B cell (primary cell): ENCODE measurements around the gene NDRG3. TPM values are rescaled to one million over a fixed set of nuclear protein-coding genes. Genes with fewer than 3 reads are reported as not detected.

Experiments used
- ATAC-seq: fragments of 200-7000 bp; cut with Tn5 transposase; one replicate; pipeline ENCODE4 v1.10.0; 2021; ENCODE audit warnings: low read depth, mild to moderate bottlenecking, moderate number of reproducible peaks, moderate library complexity
- CTCF ChIA-PET: fragments of 350-600 bp; sonication (Branson Sonifier 250); formaldehyde crosslinking; loops from one replicate; lab custom pipeline; 2021; ENCODE audit warnings: antibody characterized with exemption, inconsistent platforms; lab: Charles Lee
- POLR2A ChIA-PET: fragments of 350-600 bp; sonication (Branson Sonifier 250); formaldehyde crosslinking; loops from one replicate; lab custom pipeline; 2021; ENCODE audit warnings: antibody characterized with exemption; lab: Charles Lee
- DNase-seq: peaks from one replicate; pipeline ENCODE4 v3.0.0; 2013
- H2AFZ ChIP-seq: 2 replicates; pipeline ENCODE4 v1.6.1; 2012; ENCODE audit warnings: mild to moderate bottlenecking, low read depth, low read length; ENCODE audit not compliant: insufficient read depth, poor library complexity, severe bottlenecking
- H3K27ac ChIP-seq, 2 donors: 1 replicate in 1 of 2; 2 replicates in 1 of 2; pipeline ENCODE4 v1.5.1; 2012 to 2013; ENCODE audit warnings: low read length in 2 of 2, mild to moderate bottlenecking in 2 of 2, moderate library complexity in 1 of 2
- H3K27me3 ChIP-seq, 4 experiments: fragments of 200-600 bp in 1 of 4; sonication (generic) in 1 of 4; replicated peaks in 1 of 4; 1 replicate in 2 of 4; 2 replicates in 2 of 4; pipeline versions ENCODE4 v1.6.1 to v1.7.0; 2013 to 2016; ENCODE audit warnings: low read length in 3 of 4, mild to moderate bottlenecking in 2 of 4, mixed read lengths in 1 of 4, moderate library complexity in 1 of 4; ENCODE audit not compliant: insufficient read depth in 4 of 4, control insufficient read depth in 3 of 4; ENCODE audit errors: control extremely low read depth in 1 of 4
- H3K36me3 ChIP-seq, 2 experiments: replicated peaks in 1 of 2; 1 replicate in 1 of 2; 2 replicates in 1 of 2; pipeline versions ENCODE4 v1.6.1 to v1.7.1; 2013; ENCODE audit warnings: low read length in 1 of 2; ENCODE audit not compliant: insufficient read depth in 2 of 2, control insufficient read depth in 1 of 2; ENCODE audit errors: control extremely low read depth in 1 of 2, extremely low read depth in 1 of 2
- H3K4me1 ChIP-seq, 2 donors: fragments of 200-600 bp in 1 of 2; sonication (generic) in 1 of 2; 1 replicate in 1 of 2; 2 replicates in 1 of 2; pipeline versions ENCODE4 v1.5.1 to v1.6.1; 2013 to 2017; ENCODE audit warnings: low read length in 2 of 2; ENCODE audit not compliant: control insufficient read depth in 2 of 2, insufficient read depth in 2 of 2
- H3K4me2 ChIP-seq: replicated peaks from 2 replicates; pipeline ENCODE3; 2012; ENCODE audit warnings: mild to moderate bottlenecking, low read depth, low read length; ENCODE audit not compliant: poor library complexity, severe bottlenecking
- H3K4me3 ChIP-seq, 5 experiments: fragments of 200-600 bp in 1 of 5; sonication (generic) in 1 of 5; 1 replicate in 3 of 5; 2 replicates in 2 of 5; pipeline versions ENCODE4 v1.5.1 to v1.7.0; 2011 to 2016; ENCODE audit warnings: low read length in 4 of 5, mild to moderate bottlenecking in 4 of 5, low read depth in 2 of 5, control low read depth in 1 of 5, moderate library complexity in 1 of 5; ENCODE audit not compliant: insufficient read depth in 1 of 5; ENCODE audit errors: control extremely low read depth in 1 of 5, extremely low read depth in 1 of 5
- H3K79me2 ChIP-seq: fragments of 200-600 bp; sonication (generic); one replicate; pipeline ENCODE4 v1.6.0; 2016; ENCODE audit warnings: low read length; ENCODE audit not compliant: control insufficient read depth, insufficient read depth
- H3K9ac ChIP-seq: fragments of 200-600 bp; sonication (generic); 2 replicates; pipeline ENCODE4 v1.6.1; 2017; ENCODE audit warnings: mild to moderate bottlenecking, low read length, moderate library complexity
- H3K9me3 ChIP-seq, 3 donors: one replicate each; pipeline versions ENCODE4 v1.6.1 to v1.7.1; 2013; ENCODE audit warnings: low read length in 2 of 3; ENCODE audit not compliant: control insufficient read depth in 2 of 3, insufficient read depth in 1 of 3; ENCODE audit errors: control extremely low read depth in 1 of 3
- H4K20me1 ChIP-seq: 2 replicates; pipeline ENCODE4 v1.6.0; 2012; ENCODE audit warnings: mild to moderate bottlenecking, low read length; ENCODE audit not compliant: insufficient read depth, control insufficient read depth, poor library complexity, severe bottlenecking
- H3K27ac Mint-ChIP-seq: one replicate; pipeline ENCODE4 v1.8.0; 2021; ENCODE audit warnings: mixed read lengths
- H3K27me3 Mint-ChIP-seq: one replicate; pipeline ENCODE4 v1.8.0; 2021; ENCODE audit warnings: mixed read lengths
- H3K4me1 Mint-ChIP-seq: one replicate; pipeline ENCODE4 v1.8.0; 2021; ENCODE audit warnings: mixed read lengths
- H3K4me3 Mint-ChIP-seq: one replicate; pipeline ENCODE4 v1.8.0; 2021; ENCODE audit warnings: mixed read lengths
- H3K9me3 Mint-ChIP-seq: one replicate; pipeline ENCODE4 v1.8.0; 2022; ENCODE audit warnings: mixed read lengths; ENCODE audit not compliant: insufficient read depth
- EZH2 ChIP-seq: IDR thresholded peaks from 2 replicates; pipeline ENCODE4 v1.6.1; 2012; ENCODE audit warnings: borderline replicate concordance, low read depth, mild to moderate bottlenecking, moderate library complexity, low read length; ENCODE audit not compliant: insufficient read depth, poor library complexity, severe bottlenecking
- WGBS: methylation state at CpG from one replicate; pipeline ENCODE4 v1.1.5; 2013; ENCODE audit warnings: missing lambda C conversion rate; ENCODE audit not compliant: insufficient coverage; 5-methylcytosine and 5-hydroxymethylcytosine counted together
- intact Hi-C: fragments of 100-400 bp; cut with micrococcal nuclease; formaldehyde crosslinking; loops from one replicate; pipeline ENCODE4 v1.10.0; 2022
- polyA plus RNA-seq: library from polyadenylated mRNA; depleted of rRNA; stranded (reverse); fragments of >200 nt; gene quantifications from 2 replicates; pipeline ENCODE4 v1.2.3, GENCODE V29; 2012
- total RNA-seq, 2 donors: library from RNA; stranded (reverse); fragments of 120-200 nt in 1 of 2; gene quantifications; 1 replicate in 1 of 2; 2 replicates in 1 of 2; pipeline versions ENCODE4 v1.2.3 to v1.2.4, GENCODE V29; 2013 to 2022
- TF ChIP-seq, protein P1 (sequence below): fragments of 200-600 bp; IDR thresholded peaks from one replicate; pipeline ENCODE4 v1.8.0; 2022; ENCODE audit warnings: antibody characterized with exemption, mild to moderate bottlenecking

NDRG3 gene
- total and polyA plus RNA-seq, 2 donors (not counting 1 experiment from before 2014, with no cell fraction given) = 15.7 to 26.1 TPM

GRCh38 chr20:36632487-36633284 lies 113.2 kb downstream of the NDRG3 start:
- Histone ChIP-seq H3K36me3 (no peaks in the 10 kb centered on the region), H3K9me3 (no peaks in the 10 kb centered on the region), H3K79me2 (no peaks in the 10 kb centered on the region), H3K27me3 (no peaks in the 10 kb centered on the region), H3K27ac (no peak overlapping the region), H4K20me1 (no peaks in the 10 kb centered on the region), H3K4me2 (no peak overlapping the region), H3K4me3 (no peak overlapping the region), H3K9ac (no peak overlapping the region), H3K4me1 (peaks cover 9 to 11% of the 10 kb centered on the region in 2 donors), H2AFZ (no peak overlapping the region)
- POLR2A ChIA-PET = no interaction called here
- H3K27me3 Mint-ChIP-seq = no peaks in the 10 kb centered on the region
- 96% methylated on average over 14 of the region's 14 CpGs for WGBS
- H3K9me3 Mint-ChIP-seq = no peaks in the 10 kb centered on the region
- TF ChIP-seq, protein P1, sequence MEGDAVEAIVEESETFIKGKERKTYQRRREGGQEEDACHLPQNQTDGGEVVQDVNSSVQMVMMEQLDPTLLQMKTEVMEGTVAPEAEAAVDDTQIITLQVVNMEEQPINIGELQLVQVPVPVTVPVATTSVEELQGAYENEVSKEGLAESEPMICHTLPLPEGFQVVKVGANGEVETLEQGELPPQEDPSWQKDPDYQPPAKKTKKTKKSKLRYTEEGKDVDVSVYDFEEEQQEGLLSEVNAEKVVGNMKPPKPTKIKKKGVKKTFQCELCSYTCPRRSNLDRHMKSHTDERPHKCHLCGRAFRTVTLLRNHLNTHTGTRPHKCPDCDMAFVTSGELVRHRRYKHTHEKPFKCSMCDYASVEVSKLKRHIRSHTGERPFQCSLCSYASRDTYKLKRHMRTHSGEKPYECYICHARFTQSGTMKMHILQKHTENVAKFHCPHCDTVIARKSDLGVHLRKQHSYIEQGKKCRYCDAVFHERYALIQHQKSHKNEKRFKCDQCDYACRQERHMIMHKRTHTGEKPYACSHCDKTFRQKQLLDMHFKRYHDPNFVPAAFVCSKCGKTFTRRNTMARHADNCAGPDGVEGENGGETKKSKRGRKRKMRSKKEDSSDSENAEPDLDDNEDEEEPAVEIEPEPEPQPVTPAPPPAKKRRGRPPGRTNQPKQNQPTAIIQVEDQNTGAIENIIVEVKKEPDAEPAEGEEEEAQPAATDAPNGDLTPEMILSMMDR = no peak
- no peak for TF ChIP-seq EZH2
- no peak overlapping the region for H3K27ac Mint-ChIP-seq
- no peak for DNase-seq
- H3K4me1 Mint-ChIP-seq = peaks cover 13% of the 10 kb centered on the region
- H3K4me3 Mint-ChIP-seq = no peak overlapping the region
- intact Hi-C loops = no loop called here
- CTCF ChIA-PET = no interaction called here
- ATAC-seq = no peak

GRCh38 chr20:36632147-36632486 lies 113.8 kb downstream of the NDRG3 start:
- no peak overlapping the region for H3K4me3 Mint-ChIP-seq
- no peaks in the 10 kb centered on the region for H4K20me1 ChIP-seq
- no peaks in the 10 kb centered on the region for H3K27me3 ChIP-seq
- no peak overlapping the region for H3K27ac Mint-ChIP-seq
- 100% methylated on average over 3 of the region's 3 CpGs for WGBS
- TF ChIP-seq EZH2 = no peak
- TF ChIP-seq, protein P1 = no peak
- H3K79me2 ChIP-seq = no peaks in the 10 kb centered on the region
- CTCF ChIA-PET = no interaction called here
- H3K9me3 ChIP-seq = no peaks in the 10 kb centered on the region
- peaks cover 9 to 11% of the 10 kb centered on the region in 2 donors for H3K4me1 ChIP-seq
- no peak overlapping the region for H3K4me3 ChIP-seq
- no peak overlapping the region for H3K4me2 ChIP-seq
- no peak overlapping the region for H2AFZ ChIP-seq
- H3K36me3 ChIP-seq = no peaks in the 10 kb centered on the region
- H3K9me3 Mint-ChIP-seq = no peaks in the 10 kb centered on the region
- peaks cover 13% of the 10 kb centered on the region for H3K4me1 Mint-ChIP-seq
- ATAC-seq = no peak
- H3K27me3 Mint-ChIP-seq = no peaks in the 10 kb centered on the region
- DNase-seq = no peak
- no peak overlapping the region for H3K27ac ChIP-seq
- H3K9ac ChIP-seq = no peak overlapping the region
- POLR2A ChIA-PET = no interaction called here
- intact Hi-C loops = no loop called here
